Breast epithelium (tissue), 4 donors: ENCODE measurements around the gene PKNOX2. TPM values are rescaled to one million over a fixed set of nuclear protein-coding genes. Genes with fewer than 3 reads are reported as not detected.

Experiments used
- DNase-seq, 2 donors: peaks; one replicate each; pipeline ENCODE4 v3.0.0-alpha.2; 2019; ENCODE audit warnings: low spot score in 2 of 2
- H3K27ac ChIP-seq, 2 donors: fragments of 200-600 bp; sonication (generic) in 1 of 2; one replicate each; pipeline ENCODE4 v1.5.1; 2016 to 2019; ENCODE audit warnings: mild to moderate bottlenecking in 1 of 2
- H3K27me3 ChIP-seq, 2 donors: fragments of 200-600 bp; sonication (generic) in 1 of 2; one replicate each; pipeline versions ENCODE4 v1.5.1 to v1.6.0; 2017 to 2019; ENCODE audit warnings: control low read depth in 1 of 2, mild to moderate bottlenecking in 1 of 2
- H3K36me3 ChIP-seq: fragments of 200-600 bp; one replicate; pipeline ENCODE4 v1.5.1; 2019
- H3K4me1 ChIP-seq, 2 donors: fragments of 200-600 bp; sonication (generic); one replicate each; pipeline ENCODE4 v1.5.1; 2016 to 2019; ENCODE audit warnings: control low read depth in 1 of 2
- H3K4me3 ChIP-seq, 3 donors: fragments of 200-600 bp; sonication (generic); 1 replicate in 2 of 3; 2 replicates in 1 of 3; pipeline ENCODE4 v1.5.1; 2016 to 2019; ENCODE audit warnings: mild to moderate bottlenecking in 3 of 3, moderate library complexity in 2 of 3
- H3K9me3 ChIP-seq, 2 donors: fragments of 200-600 bp; sonication (generic) in 1 of 2; one replicate each; pipeline ENCODE4 v1.5.1; 2016 to 2019; ENCODE audit warnings: control low read depth in 1 of 2
- CTCF ChIP-seq, 3 donors: fragments of 450-650 bp; IDR thresholded peaks; one replicate each; pipeline ENCODE4 v1.5.1; 2016 to 2017; ENCODE audit warnings: antibody characterized with exemption in 3 of 3, mild to moderate bottlenecking in 3 of 3, moderate library complexity in 3 of 3
- POLR2A ChIP-seq: fragments of 450-650 bp; IDR thresholded peaks from one replicate; pipeline ENCODE4 v1.6.1; 2016; ENCODE audit warnings: antibody characterized with exemption, mild to moderate bottlenecking, moderate library complexity
- POLR2AphosphoS5 ChIP-seq, 3 donors: sonication (generic); formaldehyde crosslinking; IDR thresholded peaks; one replicate each; pipeline ENCODE4 v1.6.1; 2017; ENCODE audit warnings: antibody characterized with exemption in 3 of 3
- intact Hi-C: fragments of 100-400 bp; cut with DNase I; formaldehyde crosslinking; loops from one replicate; pipeline ENCODE4 v1.15.1; 2023; ENCODE audit warnings: low total_unique reads
- total RNA-seq, 3 donors: library from RNA; depleted of rRNA; stranded (reverse); fragments of >200 nt; gene quantifications; one replicate each; pipeline ENCODE4 v1.1.0, GENCODE V29; 2016

Gene PKNOX2
- total RNA-seq, 3 donors from 2014 or later: 0.32 to 1.0 (median 0.66) TPM

- no peaks in the 10 kb centered on the region for H3K9me3 ChIP-seq
- intact Hi-C loops: no loop called here
- no peak overlapping the region for H3K27ac ChIP-seq
- H3K27me3 ChIP-seq: no peaks in the 10 kb centered on the region
- H3K4me1 ChIP-seq: no peaks in the 10 kb centered on the region
- H3K4me3 ChIP-seq: no peak overlapping the region
- TF ChIP-seq POLR2A: no peak
- no peak for TF ChIP-seq CTCF (IDR thresholded peaks at IDR 0.05)
- no peak for TF ChIP-seq POLR2AphosphoS5 (IDR thresholded peaks at IDR 0.05)
- no peak for DNase-seq
- no peaks in the 10 kb centered on the region for H3K36me3 ChIP-seq
Observed at GRCh38 chr11:125435461-125436238, 271.1 kb downstream of the PKNOX2 start.

DNA sequence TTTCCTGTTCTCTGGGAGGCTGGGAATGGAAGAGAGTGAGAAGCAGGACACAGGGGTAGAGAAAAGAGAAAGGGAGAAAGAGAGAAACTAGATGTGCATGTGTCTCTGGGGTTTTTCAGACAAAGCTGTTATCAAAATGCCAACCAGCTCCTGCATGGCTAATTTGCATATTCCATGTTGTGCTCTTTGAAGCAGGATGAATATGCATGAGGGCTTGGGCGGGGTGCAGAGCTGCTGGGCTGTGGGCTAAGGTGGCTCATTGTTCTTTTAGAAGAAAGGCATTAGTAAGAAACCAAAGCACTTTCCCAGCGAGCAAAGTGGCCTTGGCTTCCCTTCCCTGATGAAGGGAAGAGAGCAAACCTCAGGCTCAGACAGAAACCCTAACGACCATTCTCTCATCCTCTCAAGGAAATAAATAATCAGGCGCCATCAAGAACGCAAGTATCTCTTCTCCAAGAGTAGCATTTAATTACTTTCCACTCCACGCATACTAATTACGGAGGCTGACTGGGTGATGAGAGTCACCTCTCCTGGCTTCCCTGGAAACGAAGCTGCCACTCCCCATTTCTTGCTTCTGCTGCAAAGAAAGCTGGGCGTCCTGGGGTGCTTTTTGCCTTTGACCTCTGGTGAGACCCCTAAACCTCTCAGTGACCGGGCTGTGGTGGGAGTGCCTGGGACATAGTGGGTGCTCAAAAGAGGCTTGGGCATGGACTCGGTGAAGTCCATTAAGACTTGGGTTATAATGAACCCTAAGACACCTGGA, 277.3 kb downstream of the PKNOX2 start:
- Histone ChIP-seq H3K4me3 (no peak overlapping the region), H3K27me3 (no peaks in the 10 kb centered on the region), H3K4me1 (no peaks in the 10 kb centered on the region), H3K36me3 (no peaks in the 10 kb centered on the region), H3K9me3 (no peaks in the 10 kb centered on the region), H3K27ac (no peak overlapping the region)
- no peak for TF ChIP-seq POLR2A
- no peak for TF ChIP-seq POLR2AphosphoS5 (IDR thresholded peaks at IDR 0.05)
- TF ChIP-seq CTCF (IDR thresholded peaks at IDR 0.05): no peak
- DNase-seq: no peak
- intact Hi-C loops: no loop called here

DNA sequence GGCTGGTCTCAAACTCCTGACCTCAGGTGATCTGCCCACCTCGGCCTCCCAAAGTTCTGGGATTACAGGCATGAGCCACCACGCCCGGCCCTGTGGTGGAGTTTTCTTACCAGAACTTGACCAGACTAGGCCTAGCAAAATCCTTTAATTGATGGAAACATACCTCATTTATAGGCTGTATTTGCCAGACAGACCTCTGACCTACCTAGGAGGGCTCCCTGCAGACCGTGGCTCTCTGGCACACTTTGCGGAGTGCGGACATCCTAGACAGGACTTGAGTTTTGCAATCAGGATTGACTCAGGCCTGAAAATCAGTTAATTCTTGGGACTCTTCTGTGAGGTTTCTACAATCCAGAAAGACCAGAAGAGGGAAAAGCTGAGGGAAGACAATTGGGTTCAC, 278.4 kb downstream of the PKNOX2 start:
- no peak overlapping the region for H3K4me3 ChIP-seq
- no peaks in the 10 kb centered on the region for H3K4me1 ChIP-seq
- no peak overlapping the region for H3K27ac ChIP-seq
- H3K9me3 ChIP-seq: no peaks in the 10 kb centered on the region
- no peaks in the 10 kb centered on the region for H3K36me3 ChIP-seq
- intact Hi-C loops: no loop called here
- DNase-seq: no peak
- TF ChIP-seq POLR2A: no peak
- no peak for TF ChIP-seq CTCF (IDR thresholded peaks at IDR 0.05)
- no peak for TF ChIP-seq POLR2AphosphoS5 (IDR thresholded peaks at IDR 0.05)
- H3K27me3 ChIP-seq: no peaks in the 10 kb centered on the region

DNA sequence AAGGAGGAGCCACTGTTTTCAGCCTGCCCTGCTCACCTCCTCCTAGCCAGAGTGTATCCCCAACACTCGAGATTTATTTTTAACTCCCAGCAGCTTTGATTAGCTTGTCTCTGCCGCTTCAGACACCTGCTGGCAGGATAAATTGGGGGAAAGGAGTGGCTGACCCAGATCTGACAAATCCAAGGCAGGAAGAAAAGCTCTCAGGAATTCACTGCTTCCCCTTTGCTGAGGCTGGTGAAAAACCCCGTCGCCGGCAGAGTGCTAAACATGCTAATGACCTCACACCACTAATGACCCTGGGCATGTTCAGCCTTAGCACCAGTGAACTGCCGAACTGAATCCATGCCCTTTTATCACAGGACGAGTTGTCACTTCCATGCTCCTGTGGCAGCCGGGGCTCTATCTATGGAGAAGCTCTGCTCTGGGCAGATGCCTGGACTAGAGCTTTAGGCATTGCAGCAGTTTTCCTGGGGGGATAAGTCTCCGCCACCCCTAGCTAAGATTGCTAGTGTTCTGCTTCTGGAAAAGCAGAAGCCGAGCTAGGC, 279.3 kb downstream of the PKNOX2 start:
- intact Hi-C loops: no loop called here
- H3K9me3 ChIP-seq: no peaks in the 10 kb centered on the region
- no peak for DNase-seq

More for the DNA sequence above, 279.3 kb downstream of the PKNOX2 start:
- Histone ChIP-seq H3K27ac (no peak overlapping the region), H3K4me1 (no peaks in the 10 kb centered on the region), H3K27me3 (no peaks in the 10 kb centered on the region), H3K36me3 (no peaks in the 10 kb centered on the region), H3K4me3 (no peak overlapping the region)
- TF ChIP-seq POLR2A: no peak
- TF ChIP-seq CTCF (IDR thresholded peaks at IDR 0.05): no peak
- TF ChIP-seq POLR2AphosphoS5 (IDR thresholded peaks at IDR 0.05): no peak
